GM03348 (cell line): ENCODE results near the gene RPS4Y1.
A peak's percentile ranks its signal among the peaks of the same experiment; 100 is the strongest.
"Not testable (repeated sequence)": the region's sequence is repeated elsewhere in the genome, so short reads cannot be mapped to it uniquely, and the experiment has no call there.

Experiments
- DNase-seq: peaks from one replicate; pipeline ENCODE4 v3.0.0; 2012; ENCODE audit warnings: low spot score

RPS4Y1 gene

DNA sequence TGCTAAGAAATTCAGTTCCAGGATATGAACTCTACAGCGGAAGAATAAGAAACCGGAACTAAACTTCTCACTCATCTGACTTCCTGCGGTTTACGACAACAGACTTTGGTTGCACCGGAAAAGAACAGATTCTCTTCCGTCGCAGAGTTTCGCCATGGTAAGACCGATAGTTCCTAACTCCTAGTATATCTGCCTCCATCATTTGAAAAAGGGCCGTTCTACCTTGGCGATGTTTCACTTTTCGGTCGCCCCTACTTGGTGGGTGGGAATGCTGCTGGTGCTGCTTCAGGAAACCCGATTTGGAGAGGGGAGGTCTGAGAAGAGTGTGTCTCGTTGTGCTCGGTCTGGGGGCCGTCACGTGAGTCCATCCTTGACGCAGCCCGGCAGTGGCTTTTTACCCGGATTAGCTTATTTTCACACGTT, at the start of gene RPS4Y1:
Gene RPS4Y1 (plus strand): TSS at position 132 of the 423 bp plus-strand sequence. CDS start 23 bp downstream, at position 155.
- DNase-seq = peak; percentile 59

DNA sequence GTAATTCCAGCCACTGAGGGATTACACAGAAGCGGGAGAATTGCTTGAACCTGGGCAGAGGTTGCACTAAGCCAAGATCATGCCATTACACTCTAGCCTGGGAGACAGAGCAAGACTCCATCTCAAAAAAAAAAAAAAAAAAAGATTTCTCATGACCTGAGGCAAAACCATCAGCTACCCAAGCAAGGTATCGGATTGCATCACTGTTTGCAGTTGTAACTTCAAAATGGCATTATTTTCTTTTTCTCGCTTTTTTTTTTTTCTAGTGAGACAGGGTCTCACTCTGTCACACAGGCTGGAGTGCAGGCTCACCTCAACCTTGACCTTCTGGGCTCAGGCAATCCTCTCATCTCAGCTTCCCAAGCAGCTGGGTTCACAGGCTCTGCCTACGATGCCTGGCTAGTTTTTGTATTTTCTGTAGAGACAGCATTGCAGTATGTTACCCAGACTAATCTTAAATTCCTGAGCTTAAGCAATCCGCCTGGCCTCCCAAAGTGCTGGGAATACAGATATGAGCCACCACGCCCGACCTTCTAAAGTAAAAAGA, 44.4 kb upstream of the RPS4Y1 start:
- DNase-seq = no peak

DNA sequence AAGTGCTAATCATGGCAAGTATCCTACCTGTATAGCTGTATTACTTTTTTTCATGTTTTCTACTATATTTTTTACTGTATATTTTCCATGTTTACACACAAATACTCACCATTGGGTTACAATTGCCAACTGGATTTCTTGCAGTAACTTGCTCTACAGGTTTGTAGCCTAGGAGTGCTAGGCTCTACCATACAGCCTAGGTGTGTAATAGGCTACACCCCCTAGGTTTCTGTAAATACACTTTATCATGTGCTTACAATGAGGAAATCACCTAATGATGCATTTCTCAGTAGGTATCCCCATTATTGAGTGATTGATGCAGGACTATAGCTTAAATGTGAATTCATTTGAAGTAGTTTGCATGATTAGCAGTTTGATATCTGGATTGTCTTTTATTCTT, 43.4 kb upstream of the RPS4Y1 start:
- DNase-seq = no peak

DNA sequence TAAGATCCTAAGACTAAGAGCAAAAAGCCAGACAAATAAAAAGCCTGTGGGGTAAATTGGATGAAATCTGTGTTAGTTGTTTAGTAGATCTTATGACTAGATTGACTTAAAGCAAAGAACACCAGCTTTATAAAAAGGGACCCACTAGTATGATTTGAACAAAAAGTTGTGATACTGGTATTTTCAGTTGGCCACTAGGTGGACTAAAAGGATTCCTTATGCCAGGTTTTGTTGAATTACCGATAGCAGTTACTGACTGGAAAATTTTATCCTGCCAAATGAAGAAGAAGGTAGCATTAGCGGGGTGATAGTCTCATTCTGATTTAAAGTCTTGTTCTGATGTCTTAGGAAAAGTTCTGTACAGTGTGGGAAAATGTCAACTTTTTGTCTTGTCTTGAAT, 41.2 kb upstream of the RPS4Y1 start:
- DNase-seq = peak; percentile 31

DNA sequence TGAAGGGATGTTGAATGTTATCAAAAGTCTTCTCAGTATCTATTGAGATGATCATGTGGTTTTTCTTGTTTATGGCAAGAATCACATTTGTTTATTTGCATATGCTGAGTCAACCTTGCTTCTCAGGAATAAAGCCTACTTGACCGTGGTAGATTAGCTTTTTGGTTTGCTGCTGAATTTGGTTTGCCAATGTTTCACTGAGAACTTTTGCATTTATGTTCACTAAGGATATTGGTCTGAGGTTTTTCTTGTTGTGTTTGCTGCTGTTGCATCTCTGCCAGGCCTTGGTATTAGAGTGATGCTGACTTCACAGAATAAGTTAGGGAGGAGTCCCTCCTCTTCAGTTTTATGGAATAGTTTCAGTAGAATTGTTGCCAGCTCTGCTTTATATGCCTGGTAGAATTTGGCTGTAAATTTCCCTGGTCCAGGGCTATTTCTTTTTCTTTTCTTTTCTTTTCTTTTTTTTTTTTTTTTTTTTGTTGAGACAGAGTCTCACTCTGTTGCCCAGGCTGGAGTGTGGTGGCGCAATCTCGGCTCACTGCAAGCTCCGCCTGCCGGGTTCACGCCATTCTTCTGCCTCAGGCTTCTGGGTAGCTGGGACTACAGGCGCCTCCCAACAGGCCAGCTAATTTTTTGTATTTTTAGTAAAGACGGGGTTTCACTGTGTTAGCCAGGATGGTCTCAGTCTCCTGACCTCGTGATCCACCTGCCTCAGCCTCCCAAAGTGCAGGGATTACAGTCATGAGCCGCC, 24.1 kb upstream of the RPS4Y1 start:
- not testable (repeated sequence) for DNase-seq

DNA sequence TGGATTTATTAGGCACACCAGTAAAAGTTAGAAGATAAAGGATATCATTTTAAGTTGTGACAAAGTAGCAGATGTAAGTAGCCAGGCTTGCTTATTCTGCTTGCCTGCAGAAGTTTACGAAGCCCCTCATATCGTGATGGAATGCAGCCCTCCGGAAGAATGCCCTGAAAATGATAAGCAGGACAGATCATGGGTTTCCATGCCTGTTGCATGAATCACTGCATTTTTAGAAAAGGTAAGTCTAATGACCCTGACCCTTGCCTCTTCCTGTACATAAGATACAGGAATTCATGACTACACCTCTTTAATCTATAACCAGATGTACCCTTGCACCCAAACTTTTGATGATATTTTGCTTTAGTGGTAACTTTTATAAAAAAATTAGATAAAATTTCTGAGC, 16.9 kb upstream of the RPS4Y1 start:
- no peak for DNase-seq

DNA sequence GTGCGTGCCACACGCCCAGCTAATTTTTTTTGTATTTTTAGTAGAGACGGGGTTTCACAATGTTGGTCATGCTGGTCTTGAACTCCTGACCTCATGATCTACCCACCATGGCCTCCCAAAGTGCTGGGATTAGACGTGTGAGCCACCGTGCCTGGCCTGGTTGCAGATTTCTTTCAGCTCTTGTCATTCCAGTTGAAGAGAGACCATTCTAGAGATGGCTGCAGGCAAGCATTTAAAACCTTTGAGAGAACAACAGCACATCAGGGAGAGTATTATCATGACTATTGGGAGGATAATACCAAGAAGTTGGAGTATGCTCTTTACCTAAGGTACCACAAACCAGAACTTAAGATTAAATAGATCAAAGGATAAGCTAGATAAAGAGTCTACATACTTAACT, 12.9 kb upstream of the RPS4Y1 start:
- DNase-seq = no peak

DNA sequence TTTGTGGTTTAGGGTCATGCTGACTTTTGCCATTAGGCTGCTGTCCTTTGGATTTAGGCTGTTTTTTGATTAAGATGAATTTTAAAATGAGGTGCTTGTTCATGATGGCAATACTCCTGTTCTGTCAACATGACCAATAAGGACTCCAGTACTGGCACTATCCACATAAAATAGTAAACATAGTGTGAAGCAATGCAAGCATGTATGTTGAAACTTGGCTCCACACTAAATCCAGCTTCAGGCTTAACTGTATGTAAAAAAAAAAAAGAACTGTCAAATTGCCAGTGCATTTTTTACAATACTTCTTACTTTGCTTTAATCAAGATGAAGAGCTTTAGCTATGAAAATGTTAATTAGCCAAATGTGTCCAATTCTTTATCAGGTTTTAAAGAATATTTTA, 6.2 kb upstream of the RPS4Y1 start:
- no peak for DNase-seq

DNA sequence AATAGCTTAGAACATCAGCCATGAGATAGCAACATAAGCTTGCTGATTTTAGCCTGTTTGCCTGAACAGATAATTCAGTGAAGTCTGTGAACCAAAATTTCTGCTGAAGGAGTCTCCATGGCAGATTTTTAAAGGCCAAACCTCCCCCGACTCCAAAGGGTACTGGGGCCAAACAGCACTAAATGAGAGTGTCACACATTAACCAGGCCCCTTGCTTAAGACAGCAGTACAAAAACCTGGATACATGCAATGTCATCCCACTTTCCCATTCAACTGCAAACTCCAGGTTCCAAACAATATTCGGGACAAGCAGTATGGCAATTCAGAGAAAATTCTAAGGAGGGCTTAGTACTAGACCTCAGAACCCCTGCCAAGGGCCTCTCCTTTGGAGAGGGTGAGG, 4.3 kb upstream of the RPS4Y1 start:
- no peak for DNase-seq

DNA sequence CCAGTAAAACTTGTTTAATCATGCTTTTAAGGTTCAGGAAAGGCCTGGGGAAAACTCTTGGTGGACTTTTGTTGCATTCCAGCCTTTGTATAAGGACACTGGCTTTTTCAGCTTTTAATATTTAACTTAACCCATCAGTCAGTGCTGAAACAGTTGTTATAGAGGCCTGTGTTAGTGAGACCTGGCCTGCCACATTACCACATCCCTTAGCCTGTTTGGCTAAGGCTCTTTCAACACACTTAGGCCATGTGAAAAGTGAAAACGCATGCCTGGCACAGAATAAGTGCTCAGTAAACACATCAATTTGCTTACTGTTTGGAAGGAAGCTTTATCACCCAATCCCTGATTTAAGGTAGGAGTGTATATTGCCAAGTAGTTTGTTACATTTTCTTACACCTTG, 3.5 kb upstream of the RPS4Y1 start:
- DNase-seq = no peak

DNA sequence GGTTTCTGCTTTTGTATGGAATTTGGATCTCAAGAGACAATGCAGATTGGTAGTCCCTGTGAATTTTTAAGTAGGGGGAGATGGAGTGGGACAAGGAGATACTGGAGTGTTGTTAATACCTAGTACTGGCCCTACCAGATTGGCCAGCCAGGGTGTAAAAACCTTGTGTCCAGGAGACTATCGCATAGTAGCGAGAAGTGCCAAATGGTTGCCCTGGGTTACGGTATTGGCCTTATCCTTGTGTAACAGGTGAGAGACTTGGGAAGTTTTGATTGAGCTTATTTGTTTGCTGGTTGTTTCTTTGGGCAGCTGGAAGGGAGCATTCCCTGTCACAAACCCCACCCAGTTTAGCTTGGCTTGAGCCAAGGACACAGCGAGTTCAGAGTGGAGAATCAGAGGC, 5.4 kb downstream of the RPS4Y1 start:
- DNase-seq = no peak

DNA sequence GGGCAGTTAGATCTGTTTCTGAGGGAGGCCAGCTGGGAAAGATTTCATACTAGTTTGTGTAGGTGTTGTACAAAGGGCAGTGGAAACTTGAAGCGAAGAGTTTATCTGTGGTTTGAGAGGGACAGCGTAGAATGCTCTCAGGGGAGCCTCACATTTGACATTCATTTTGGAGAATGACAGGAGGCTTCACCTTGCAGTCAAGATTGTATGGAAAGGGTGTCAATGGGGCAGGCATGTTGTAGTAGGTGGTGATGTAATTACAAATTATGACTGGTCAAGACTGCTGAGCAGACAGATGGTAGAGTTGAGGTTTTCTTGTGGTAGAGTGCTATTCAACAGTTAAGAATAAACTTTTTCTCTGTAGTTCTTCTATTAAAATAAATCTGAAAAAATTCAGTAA, 7.0 kb downstream of the RPS4Y1 start:
- no peak for DNase-seq

DNA sequence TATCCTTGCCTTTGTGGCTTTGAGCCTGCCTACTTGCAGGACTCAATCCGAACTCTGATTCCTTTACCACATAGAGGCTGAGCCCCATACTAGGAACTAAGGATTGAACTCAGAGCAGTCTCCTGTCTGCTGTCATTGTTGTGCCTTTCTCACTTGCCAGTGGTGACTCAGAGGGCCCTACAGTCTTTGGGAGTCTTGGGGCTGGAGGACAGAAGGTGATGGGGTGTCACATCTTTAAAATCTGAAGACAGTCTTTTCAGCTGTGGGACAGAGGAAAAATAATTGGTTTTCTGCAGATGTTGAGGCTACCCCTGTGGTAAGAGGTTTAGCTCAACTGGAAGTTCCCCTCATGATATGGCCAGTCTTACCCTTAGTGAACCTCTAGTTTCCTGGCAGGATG, 8.0 kb downstream of the RPS4Y1 start:
- DNase-seq = no peak

DNA sequence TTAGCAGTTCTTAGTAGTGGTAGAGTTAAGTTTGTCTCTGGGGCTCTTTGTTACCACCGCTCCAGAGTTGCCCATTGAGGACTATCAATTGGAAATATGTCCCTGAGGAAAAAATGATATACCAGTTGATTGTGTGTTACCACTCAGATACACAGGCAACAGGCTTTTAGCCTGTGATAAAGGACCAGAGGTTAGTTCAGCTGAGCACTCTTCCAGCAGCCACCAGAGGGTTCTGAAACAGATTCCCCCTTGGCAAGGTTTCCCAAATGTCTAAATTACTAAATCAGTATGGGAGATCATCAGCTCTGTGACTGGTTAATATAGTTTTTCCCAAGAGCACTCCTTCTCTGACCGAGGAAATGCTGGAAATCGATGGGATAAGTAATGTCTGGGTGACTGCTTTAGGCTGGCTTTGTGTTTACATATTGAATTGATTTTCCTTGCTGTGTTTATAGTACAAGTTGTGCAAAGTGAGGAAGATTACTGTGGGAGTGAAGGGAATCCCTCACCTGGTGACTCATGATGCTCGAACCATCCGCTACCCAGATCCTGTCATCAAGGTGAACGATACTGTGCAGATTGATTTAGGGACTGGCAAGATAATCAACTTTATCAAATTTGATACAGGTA, 12.9 kb downstream of the RPS4Y1 start:
- no peak for DNase-seq

DNA sequence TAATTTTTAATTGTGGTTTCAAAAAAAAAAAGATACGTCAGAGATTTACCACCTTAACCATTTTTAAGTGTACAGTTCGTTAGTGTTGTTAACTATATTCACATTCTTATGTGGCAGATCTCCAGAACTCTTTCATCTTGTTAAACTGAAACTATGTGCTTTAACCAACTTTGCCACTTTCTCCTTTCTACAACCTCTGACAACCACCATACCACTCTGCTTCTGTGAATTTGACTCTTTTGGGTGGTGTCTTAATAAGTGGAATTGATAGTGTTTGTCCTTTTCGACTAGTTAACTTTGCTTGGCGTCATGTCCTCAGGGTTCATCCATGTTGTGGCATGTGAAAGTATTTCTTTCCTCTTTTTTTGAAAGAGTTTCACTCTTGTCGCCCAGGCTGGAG, 15.7 kb downstream of the RPS4Y1 start:
- no peak for DNase-seq

DNA sequence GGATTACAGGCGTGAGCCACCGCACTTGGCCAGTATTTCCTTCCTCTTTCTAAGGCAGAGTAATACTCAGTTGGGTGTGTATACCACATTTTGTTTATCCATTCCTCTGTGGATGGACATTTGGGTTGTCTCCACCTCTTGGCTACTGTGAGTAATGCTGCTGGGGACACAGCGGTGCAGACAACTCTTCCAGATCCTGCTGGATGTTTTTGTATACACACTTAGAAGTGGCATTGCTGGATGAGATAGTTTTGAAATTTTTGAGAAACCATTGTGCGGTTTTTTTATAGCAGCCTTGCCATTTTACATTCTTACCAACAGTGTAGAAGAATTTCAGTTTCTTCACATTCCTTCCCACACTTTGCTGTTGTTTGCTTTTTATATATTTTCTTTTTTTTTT, 16.3 kb downstream of the RPS4Y1 start:
- no peak for DNase-seq

DNA sequence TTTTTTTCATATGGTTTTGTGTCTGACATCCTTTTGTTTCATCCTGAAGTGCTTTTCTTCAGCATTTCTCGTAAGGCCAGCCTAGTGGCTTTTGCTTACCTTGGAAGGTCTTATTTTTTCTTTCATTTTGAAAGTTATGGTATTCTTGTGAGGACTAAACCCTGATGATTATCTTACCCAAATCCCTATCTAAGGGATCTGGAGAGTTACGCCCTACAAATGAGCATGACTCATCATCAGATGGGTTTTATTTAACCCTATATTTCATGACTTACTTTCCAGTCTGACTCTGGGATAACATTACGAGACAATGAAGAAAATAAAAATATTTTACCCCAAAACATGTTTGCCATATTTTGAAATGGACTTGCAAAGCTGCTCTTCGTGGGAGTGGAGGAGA, 18.4 kb downstream of the RPS4Y1 start:
- no peak for DNase-seq

DNA sequence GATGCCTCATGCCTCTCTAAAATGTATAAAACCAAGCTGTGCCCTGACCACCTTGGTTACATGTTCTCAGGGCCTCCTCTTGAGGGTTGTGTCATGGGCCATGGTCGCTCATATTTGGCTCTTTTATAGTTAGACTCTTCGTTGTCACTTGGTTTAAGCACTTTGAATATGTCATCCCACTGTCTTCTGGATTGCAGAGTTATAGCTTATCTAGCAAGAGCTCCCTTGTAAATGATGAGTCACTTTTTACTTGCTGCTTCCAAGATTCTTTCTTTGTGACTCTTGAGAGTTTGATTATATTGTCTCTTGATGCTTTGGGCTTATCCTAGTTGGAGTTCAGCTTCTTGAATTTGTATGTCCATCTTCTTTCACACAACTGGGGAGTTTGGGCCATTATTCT, 19.1 kb downstream of the RPS4Y1 start:
- DNase-seq = peak; percentile 30

DNA sequence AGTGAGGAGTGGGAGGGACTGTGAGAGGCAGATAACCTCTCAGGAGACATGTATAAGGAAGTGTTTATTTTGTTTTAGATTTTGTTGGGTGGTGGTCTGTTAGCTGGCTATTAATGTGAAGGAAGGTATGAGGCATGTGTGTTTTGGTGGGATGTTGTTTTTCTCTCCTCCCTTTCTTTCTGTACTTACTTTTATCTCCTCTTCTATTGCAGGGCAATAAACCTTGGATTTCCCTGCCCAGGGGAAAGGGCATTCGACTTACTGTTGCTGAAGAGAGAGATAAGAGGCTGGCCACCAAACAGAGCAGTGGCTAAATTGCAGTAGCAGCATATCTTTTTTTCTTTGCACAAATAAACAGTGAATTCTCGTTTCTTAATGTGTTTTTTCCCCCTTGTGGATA, 25.2 kb downstream of the RPS4Y1 start:
- DNase-seq = no peak

DNA sequence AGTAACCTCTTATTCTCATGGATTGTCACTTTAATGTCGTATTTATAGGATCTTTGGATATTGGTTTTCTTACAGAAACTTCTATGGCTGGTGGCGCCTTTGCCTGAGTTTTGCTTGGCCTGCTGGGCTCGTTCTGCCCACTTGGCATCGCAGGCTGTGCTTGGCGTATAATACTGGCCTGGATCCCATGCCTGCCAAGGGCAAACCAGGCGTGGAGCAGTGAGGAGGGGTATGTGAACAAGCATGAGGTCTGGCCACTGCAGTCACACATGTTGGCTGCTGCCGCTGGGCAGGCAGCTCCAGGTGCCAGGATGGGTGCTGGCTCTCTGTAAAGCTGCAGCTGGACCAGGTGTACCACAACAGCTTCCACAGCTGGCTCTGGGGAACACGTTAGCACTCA, 26.1 kb downstream of the RPS4Y1 start:
- no peak for DNase-seq

DNA sequence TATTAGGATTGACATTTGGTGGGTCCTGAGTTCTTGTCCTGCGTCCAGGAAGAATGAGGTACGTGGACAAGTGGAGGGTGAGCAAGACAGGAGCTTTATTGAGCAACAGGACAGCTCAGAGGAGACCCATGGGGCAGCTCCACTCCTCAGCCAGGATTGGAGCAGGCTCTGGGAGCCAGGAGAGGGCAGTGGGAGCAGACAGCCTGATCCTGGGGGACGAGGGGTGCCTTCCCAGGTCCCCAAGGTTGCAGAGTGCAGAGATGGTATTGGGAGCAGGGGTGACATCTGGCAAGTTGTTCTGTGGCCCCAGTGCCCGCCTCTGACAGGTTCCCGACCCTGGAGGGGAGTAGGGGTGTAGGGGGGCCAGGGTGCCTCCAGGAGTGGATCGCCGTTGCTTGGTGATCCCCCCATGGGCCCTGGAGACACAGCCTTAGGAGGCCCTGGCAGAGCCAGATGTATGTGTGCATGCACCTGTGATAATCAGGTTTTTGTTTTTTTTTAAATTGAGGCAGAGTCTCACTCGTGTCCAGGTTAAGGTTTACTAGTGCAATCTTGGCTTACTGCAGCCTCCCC, 26.7 kb downstream of the RPS4Y1 start:
- DNase-seq = no peak

DNA sequence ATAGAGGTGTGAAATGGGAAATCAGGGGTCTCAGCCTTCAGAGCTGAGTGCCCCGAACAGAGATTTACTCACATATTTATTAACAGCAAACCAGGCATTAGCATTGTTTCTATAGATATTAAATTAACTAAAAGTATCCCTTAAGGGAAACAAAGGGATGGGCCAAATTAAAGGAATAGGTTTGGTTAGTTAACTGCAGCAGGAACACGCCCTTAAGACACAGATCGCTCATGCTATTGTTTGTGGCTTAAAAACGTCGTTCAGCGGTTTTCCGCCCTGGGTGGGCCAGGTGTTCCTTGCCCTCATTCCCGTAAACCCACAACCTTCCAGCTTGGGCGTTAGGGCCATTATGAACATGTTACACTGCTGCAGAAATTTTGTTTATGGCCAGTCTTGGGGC, 30.8 kb downstream of the RPS4Y1 start:
- not testable (repeated sequence) for DNase-seq

DNA sequence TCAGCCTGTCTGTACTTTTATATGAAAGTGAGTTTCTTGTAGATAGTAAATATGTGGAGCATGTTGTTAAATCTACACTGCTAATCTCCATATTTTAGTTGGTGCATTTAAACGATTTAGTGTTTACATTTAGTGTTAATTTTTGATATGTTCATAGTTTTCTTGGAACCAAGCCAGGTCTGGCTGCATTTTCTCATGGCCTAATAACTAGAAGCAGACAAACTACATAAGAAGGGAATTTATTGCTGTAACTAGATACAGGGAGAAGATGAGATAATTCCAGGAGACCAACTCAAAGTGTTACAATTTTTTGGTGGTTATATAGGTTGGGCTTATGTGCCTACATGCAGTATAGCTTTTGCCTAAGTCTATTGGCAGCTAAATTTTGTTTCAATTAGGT, 32.8 kb downstream of the RPS4Y1 start:
- no peak for DNase-seq
